ENCODE results near the gene AKT1S1.

DNA sequence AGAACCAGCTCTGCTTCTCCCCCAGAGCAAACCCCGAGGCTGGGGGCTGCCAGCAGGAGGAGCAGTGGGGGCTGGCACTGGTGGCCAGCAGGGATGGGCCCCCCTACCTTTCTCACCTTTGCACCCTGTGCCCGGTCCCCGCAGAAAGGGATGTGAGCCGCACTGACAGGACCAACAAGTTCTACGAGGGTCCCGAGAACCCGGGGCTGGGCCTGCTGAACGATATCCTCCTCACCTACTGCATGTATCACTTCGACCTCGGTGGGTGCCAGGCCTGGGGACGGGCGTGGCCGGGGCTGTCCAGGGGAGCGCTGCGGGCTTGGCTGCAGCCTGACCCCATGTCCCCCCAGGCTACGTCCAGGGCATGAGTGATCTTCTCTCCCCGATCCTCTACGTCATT, 7.0 kb upstream of the AKT1S1 start:
- TF ChIP-seq, protein P1, sequence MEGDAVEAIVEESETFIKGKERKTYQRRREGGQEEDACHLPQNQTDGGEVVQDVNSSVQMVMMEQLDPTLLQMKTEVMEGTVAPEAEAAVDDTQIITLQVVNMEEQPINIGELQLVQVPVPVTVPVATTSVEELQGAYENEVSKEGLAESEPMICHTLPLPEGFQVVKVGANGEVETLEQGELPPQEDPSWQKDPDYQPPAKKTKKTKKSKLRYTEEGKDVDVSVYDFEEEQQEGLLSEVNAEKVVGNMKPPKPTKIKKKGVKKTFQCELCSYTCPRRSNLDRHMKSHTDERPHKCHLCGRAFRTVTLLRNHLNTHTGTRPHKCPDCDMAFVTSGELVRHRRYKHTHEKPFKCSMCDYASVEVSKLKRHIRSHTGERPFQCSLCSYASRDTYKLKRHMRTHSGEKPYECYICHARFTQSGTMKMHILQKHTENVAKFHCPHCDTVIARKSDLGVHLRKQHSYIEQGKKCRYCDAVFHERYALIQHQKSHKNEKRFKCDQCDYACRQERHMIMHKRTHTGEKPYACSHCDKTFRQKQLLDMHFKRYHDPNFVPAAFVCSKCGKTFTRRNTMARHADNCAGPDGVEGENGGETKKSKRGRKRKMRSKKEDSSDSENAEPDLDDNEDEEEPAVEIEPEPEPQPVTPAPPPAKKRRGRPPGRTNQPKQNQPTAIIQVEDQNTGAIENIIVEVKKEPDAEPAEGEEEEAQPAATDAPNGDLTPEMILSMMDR (IDR thresholded peaks at IDR 0.05) = no peak
- no peak for TF ChIP-seq POLR2A (IDR thresholded peaks at IDR 0.05)

Data from heart left ventricle (tissue), 13 donors.